ENCODE results near the gene ALOX5AP.
A peak's percentile ranks its signal among the peaks of the same experiment; 100 is the strongest.
"Not testable (repeated sequence)": the region's sequence is repeated elsewhere in the genome, so short reads cannot be mapped to it uniquely, and the experiment has no call there.

The ALOX5AP gene

GRCh38 chr13:30739237-30739528, 3.8 kb downstream of the ALOX5AP start:
- DNase-seq = no peak

DNA sequence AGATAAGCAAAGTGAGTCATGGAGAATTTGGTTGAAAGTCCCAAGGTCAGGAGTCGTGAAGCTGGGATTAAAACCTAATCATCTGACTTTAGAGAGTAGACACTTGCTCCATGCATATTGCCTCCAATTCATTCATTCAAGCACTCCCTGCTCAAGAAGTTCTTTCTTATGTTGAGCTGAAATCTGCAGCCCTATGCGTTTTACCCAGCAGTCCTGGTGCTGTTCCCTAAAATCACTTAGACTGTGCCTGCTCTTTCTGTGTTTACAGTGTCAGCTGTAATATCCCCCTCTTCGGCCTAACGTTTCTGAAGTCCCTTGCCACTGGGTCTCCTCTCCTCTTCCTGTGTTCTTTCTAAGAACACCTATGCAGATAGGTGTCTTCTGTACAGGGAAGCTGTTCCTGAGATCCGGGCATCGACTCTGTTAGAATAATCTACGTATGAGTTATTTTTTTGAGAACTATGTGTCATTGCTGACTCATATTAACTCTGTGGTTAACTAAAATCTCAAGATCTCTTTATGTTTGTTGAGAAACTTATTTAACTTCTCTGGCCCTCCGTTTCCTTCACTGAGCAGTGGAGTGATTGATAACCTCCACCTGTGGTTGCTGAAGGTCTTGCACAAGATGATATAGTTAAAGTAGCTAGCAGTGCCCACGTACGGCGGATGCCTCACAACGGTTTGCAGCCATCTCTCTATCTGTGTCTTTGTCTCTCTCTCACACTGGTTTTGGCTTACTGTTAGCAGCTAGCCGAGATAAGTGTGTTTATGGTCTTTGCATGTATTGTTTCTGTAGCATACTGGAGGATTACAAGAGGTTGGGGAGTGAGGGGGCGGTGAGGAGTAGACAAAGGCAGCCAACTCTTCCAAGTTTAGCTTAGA, 4.7 kb downstream of the ALOX5AP start:
- peak; percentile 70 for DNase-seq

GRCh38 chr13:30742901-30743300, 7.6 kb downstream of the ALOX5AP start:
- no peak for DNase-seq

DNA sequence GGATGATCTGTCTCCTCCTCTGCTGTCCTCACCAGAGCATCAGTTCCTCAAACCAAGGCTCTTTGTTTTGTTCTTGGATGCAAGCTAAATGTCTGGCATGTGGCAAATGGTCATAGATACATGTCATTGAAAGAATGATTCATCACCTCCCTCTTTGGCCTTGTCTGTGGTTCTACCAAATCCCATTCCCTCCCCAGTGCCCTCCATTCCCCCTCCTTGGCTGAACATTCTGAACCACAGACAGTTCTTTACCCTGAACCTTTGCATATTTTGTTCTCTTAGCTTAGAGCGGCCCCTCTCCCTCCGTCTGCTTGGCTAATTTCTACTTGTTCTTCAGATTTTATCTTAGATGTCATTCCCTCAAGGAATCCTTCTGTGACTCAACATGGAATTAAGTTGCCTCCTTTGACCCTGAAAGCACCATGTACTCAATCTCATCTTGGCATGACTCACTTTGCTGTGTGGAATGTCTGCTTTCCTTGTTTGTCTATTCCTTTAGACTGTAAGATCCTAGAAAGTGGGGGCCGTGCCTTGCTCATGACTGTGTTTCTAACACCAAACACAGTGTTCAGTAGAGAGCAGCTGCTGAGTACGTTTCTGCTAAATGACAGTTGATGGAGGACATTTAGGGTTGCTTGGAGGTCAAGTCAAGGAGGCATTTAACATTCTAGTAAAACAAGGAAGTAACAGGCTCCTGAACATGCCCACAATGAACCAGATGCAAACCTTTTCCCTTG, 8.1 kb downstream of the ALOX5AP start:
- no peak for DNase-seq

DNA sequence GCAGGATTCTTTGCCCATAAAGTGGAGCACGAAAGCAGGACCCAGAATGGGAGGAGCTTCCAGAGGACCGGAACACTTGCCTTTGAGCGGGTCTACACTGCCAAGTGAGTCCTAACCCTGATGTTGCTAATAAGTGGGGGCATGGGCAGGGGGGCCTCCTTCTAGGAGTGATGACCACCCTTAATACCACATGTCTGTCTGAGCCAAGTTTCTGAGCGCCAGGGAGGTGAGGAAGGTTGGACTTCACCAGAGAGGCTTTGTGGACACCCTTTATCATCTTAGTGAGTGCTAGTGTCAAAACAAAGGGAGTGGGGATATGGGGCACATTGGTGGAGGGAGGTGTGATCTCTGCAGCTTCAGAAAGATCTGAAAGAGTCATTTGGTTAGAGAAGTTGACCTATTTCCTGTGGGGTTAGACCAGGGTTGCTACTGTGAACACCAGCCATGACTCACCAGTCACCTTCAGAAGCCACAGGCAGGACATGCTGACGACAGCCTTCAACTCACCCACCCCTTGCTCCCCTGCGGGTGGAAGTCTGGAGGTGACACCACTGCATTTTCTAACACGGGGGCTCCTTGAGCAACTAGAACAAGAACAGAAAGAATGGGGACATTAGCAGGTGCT, 8.8 kb downstream of the ALOX5AP start:
- peak; percentile 87 for DNase-seq

DNA sequence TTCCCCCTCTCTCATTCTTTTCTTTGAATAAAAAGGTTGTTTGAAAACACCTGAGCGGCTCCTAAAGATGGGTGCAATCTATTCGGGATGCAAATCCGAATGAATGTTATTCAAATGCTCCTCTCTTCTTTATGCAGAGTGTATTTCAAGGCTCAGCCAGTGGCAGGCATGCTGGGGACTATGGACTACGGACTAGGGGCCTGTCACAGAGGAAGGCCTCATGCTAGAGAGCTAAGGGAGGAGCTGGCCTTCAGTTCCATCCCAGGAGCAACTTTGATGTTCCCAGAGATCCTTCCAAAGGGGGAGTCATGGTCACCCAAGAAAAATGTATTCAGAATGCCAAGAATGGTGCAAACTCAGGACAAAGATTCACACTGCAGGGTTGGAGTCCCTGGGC, 9.3 kb downstream of the ALOX5AP start:
- DNase-seq = no peak

GRCh38 chr13:30745906-30746686, 10.8 kb downstream of the ALOX5AP start:
- no peak for DNase-seq

GRCh38 chr13:30746791-30747190, 11.4 kb downstream of the ALOX5AP start:
- no peak for DNase-seq

DNA sequence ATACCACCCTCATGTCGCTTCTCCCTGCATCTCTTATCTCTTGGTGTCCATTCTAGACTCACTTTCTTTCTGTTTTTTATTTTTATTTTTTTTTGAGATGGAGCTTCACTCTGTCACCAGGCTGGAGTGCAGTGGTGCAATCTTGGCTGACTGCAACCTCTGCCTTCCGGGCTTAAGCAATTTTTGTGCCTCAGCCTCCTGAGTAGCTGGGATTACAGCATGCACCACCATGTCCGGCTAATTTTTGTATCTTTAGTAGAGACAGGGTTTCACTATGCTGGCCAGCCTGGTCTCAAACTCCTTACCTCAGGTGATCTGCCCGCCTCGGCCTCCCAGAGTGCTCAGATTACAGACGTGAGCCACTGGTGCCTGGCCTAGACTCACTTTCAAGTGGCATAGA, 12.5 kb downstream of the ALOX5AP start:
- DNase-seq = not testable (repeated sequence)

DNA sequence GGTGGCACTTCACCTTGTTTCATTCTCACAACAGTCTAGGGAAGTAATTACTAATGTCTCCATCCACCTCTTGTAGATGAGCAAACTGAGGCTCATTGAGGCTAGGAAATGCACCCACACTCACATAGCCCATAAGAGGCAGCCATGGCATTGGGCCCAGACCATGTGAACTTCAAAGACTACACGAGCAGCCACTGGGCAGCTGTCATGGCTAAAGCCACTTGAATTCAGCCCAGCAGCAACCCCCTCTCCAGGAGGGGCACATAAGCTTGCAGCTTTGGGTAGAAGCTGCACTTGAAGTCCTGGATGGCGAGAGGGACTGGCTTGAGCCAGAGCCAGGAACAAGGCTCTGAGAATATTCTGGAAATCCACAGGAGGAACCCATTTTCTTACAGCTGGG, 13.4 kb downstream of the ALOX5AP start:
- DNase-seq = no peak

DNA sequence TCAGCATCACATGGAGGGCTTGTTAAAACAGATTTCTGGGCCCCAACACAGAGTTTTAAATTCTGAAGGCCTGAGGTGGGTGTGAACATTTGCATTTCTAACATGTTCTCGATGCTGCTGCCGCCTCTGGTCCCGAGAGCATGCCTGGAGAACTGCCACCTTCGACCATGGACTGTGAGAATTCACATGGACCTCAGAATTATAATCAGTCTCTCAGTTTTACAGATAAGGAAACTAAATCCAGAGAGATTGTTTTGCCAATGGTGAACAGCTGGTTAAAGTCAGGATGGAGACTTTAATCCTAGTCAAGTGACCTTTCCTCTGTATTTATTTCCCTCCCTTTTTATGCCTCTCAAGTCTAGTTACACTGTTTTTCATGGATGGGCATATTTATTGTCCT, 14.7 kb downstream of the ALOX5AP start:
- no peak for DNase-seq

GRCh38 chr13:30751183-30751933, 16.0 kb downstream of the ALOX5AP start:
- no peak for DNase-seq

- DNase-seq = no peak
Observed at GRCh38 chr13:30752201-30752797, 17.0 kb downstream of the ALOX5AP start.

DNA sequence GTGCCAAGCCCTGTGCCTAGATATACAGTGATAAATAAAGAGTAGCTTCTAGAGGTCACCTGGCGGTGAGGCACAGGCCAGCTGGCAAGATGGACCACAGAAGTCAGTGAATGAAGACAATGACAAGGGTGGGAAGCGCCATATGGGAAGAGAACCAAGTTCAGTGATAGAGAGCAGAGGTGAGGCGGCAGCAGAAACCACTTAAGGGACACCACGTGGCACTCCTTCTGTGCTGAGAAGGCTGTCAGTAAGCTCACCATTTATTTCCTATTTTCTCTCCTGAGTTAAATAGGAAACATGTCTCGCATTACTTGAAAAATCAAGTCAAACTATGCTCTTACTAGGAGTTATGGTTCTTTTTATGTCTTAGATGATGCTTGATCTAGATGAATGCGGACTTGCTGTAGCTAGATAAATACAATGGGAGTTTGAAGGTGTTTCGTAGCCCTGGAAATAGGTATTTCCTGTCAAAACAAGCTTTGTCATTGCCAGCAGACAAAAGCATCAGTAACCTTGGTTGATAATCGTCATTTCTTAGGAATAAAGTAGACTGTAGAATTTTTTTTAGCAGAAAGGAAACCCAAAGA, 17.8 kb downstream of the ALOX5AP start:
- DNase-seq = no peak

- DNase-seq = no peak
Observed at GRCh38 chr13:30755678-30756077, 20.3 kb downstream of the ALOX5AP start.

- no peak for DNase-seq
Observed at GRCh38 chr13:30757026-30757742, 21.8 kb downstream of the ALOX5AP start.

DNA sequence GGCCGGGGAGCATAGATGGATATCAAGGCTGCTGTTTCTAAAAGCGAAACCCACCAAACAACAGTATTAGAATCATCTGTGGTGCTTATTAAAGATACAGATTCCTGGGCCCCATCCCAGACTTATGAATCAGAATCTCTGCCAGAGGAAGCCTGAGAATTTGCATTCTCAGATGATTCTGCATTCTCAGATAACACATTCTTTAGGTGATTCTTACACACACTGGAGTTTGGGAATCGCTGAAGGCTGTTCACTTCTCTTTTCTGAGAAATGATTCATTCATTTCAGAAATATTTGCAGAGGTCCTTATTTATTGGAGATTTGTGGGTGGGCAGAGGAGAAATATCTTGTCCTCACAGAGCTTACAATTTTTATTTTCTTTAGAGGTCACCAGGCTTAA, 24.4 kb downstream of the ALOX5AP start:
- DNase-seq = no peak

DNA sequence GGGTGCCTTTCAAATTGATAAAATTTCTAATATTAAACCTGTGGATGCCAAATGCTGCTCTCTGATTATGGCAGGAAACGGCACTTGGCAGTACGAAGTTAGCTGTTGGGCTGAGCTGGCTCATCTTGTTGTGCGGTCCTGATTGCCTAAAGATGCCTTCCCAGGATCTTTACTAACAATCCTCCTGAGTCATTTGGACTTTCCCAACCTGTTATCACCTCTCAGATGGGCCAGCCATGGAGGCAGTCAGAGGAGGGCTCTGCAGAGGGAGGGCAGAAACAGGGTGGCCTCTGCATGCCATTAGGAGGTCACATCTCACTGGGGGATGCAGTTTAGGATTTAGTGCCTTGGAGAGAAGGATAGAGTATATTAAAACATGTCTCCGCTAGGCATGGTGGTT, 27.3 kb downstream of the ALOX5AP start:
- no peak for DNase-seq

DNA sequence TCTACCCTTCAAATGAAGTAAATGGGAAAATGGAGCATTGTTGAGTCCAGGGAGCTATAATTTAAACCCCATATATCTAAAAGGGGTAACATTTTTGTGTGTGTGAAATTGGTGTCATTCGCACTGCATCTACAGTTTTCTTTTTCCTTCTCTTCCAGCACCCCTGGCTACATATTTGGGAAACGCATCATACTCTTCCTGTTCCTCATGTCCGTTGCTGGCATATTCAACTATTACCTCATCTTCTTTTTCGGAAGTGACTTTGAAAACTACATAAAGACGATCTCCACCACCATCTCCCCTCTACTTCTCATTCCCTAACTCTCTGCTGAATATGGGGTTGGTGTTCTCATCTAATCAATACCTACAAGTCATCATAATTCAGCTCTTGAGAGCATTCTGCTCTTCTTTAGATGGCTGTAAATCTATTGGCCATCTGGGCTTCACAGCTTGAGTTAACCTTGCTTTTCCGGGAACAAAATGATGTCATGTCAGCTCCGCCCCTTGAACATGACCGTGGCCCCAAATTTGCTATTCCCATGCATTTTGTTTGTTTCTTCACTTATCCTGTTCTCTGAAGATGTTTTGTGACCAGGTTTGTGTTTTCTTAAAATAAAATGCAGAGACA, 28.6 kb downstream of the ALOX5AP start:
- no peak for DNase-seq

GRCh38 chr13:30766231-30766630, 30.9 kb downstream of the ALOX5AP start:
- DNase-seq = no peak
